PFSK-1 (cell line): ENCODE measurements around the gene SERPINB10.

Experiments used
- POLR2AphosphoS5 ChIP-seq: IDR thresholded peaks from 2 replicates; pipeline ENCODE4 v1.6.1; 2012; ENCODE audit warnings: low read depth, mild to moderate bottlenecking, control low read depth, low read length, moderate library complexity
- TF ChIP-seq, protein P1 (sequence below), 2 experiments: IDR thresholded peaks; 2 replicates each; pipeline versions ENCODE4 v1.6.1 to v1.8.0; 2011 to 2012; ENCODE audit warnings: low read depth in 2 of 2, low read length in 2 of 2, control low read depth in 1 of 2, inconsistent platforms in 1 of 2, mild to moderate bottlenecking in 1 of 2, moderate library complexity in 1 of 2; ENCODE audit not compliant: insufficient read depth in 1 of 2

GRCh38 chr18:63972002-63972376, 64.2 kb downstream of the SERPINB10 start:
- TF ChIP-seq POLR2AphosphoS5, result no peak
- TF ChIP-seq, protein P1, sequence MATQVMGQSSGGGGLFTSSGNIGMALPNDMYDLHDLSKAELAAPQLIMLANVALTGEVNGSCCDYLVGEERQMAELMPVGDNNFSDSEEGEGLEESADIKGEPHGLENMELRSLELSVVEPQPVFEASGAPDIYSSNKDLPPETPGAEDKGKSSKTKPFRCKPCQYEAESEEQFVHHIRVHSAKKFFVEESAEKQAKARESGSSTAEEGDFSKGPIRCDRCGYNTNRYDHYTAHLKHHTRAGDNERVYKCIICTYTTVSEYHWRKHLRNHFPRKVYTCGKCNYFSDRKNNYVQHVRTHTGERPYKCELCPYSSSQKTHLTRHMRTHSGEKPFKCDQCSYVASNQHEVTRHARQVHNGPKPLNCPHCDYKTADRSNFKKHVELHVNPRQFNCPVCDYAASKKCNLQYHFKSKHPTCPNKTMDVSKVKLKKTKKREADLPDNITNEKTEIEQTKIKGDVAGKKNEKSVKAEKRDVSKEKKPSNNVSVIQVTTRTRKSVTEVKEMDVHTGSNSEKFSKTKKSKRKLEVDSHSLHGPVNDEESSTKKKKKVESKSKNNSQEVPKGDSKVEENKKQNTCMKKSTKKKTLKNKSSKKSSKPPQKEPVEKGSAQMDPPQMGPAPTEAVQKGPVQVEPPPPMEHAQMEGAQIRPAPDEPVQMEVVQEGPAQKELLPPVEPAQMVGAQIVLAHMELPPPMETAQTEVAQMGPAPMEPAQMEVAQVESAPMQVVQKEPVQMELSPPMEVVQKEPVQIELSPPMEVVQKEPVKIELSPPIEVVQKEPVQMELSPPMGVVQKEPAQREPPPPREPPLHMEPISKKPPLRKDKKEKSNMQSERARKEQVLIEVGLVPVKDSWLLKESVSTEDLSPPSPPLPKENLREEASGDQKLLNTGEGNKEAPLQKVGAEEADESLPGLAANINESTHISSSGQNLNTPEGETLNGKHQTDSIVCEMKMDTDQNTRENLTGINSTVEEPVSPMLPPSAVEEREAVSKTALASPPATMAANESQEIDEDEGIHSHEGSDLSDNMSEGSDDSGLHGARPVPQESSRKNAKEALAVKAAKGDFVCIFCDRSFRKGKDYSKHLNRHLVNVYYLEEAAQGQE (IDR thresholded peaks at IDR 0.05; ENCODE audit: insufficient read depth in 1 of 2, low read depth in 2 of 2, low read length in 2 of 2), result no peak
